Anterior cingulate cortex (tissue), 58 donors: Measurements from ENCODE around the gene NSUN3.
"Not testable (repeated sequence)": the region's sequence is repeated elsewhere in the genome, so short reads cannot be mapped to it uniquely, and the experiment has no call there.

ENCODE experiments used
- DNase-seq, 58 donors: peaks; one replicate each; lab custom pipeline; 2025; lab: John Stamatoyannopoulos, UW

Gene NSUN3

DNA sequence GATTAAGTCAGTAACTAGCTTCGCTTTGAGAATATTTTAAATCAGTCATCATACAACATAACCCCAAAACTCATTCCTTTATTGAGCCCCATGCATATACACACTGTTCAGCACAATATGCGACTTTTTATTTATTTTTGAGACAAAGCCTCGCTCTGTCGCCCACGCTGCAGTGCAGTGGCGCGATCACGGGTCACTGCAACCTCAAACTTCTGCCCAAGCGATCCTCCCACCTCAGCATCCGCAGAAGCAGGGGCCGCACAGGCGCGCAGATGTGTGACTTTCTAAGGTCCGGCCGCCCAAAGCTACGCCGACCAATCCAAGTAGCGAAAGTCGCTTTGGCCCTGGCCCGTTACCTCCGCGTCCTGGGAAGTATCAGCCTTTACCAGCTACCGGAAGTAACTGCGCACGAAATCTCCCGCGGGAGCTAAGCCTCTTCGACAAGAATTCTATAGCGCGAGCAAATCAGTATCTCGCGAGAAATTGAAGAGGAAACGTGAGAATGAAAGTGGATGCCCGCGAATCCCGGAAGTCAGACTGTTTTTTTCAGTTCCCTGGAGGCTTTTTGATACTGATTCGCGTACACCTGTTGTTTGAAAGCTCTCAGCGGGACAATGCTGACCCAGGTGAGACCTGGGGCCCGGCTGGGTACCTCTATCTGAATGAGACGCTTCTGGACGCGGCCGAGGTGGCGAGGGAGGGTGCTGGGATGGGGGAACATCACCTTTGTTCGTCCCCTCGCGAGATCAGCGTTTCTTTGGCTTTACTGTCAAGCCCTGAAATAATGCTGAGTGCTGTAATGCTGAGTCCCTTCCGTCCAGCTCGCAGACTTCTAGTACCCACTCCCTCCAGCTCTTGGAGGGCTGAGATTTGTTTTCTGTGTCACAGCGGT, at the start of gene NSUN3, which contains the start of gene DHFR2:
Gene NSUN3 (plus strand): TSS at position 549 of the 892 bp plus-strand sequence. CDS start 66 bp downstream, at position 615.
Gene DHFR2 (minus strand): TSS at position 404 of the 892 bp plus-strand sequence. CDS start 1,405 bp downstream, outside the sequence.
- peak in 57 of 58 donors; percentile 35 to 92 (median 77) for DNase-seq

DNA sequence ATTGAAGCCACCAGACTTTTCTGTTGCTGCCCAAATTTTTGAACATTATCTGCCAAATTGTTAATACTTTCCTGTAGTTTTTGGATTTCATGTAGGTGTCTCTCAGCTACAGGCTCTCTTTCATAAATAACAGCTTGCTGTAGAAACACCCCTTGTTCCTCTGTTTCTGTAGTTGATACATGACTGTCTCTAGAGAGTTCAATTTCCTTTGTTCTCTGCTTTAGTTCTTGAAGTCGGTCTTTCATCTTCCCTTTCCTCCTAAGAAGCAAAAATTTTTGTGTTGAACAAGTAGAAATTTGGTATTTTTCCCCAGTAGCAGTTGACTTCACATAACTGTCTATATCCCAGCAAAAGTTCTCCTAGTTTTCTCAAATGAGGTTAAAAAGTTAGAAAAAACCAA, 47.8 kb upstream of the NSUN3 start:
- no peak for DNase-seq

- no peak for DNase-seq
These were observed 43.2 kb upstream of the NSUN3 start for GRCh38 chr3:94019659-94020058.

DNA sequence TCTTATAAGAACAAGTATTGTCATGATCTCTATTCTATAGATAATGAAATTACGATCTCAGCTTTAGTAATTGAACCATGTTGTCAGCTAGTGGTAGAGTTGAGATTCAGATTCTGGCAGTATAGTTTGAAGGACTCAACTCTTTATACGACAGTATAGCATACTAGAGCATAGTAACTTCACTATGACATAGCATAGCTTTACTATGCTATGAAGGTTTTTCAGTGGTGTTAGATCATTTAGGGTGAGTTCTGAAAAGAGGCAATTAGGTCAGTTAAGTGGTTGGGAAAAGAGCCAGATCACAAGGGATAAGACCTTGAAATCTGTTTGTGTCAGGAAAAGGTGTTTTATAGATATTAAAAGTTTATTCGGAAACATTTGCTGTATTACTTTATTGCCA, 42.6 kb upstream of the NSUN3 start:
- DNase-seq, result no peak

GRCh38 chr3:94024385-94024784, 38.5 kb upstream of the NSUN3 start:
- DNase-seq, result no peak

DNA sequence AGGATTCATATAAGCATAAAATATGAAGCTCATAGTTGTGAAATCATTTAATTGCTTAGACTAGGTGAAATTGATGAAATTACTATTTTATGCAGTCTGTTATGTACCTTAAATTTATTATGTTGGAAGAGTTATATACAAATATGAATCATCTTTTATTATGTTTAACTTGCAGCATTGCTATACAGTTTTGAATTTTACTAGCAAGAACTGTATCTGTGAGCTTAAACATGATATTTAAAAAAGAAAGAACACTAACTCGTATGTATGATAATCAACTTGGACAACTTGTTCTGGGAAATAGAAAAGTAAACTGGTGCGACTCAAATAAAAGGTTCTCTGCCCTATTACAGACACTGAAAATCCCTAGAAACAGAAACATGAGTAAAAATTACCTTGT, 36.2 kb upstream of the NSUN3 start:
- no peak for DNase-seq

DNA sequence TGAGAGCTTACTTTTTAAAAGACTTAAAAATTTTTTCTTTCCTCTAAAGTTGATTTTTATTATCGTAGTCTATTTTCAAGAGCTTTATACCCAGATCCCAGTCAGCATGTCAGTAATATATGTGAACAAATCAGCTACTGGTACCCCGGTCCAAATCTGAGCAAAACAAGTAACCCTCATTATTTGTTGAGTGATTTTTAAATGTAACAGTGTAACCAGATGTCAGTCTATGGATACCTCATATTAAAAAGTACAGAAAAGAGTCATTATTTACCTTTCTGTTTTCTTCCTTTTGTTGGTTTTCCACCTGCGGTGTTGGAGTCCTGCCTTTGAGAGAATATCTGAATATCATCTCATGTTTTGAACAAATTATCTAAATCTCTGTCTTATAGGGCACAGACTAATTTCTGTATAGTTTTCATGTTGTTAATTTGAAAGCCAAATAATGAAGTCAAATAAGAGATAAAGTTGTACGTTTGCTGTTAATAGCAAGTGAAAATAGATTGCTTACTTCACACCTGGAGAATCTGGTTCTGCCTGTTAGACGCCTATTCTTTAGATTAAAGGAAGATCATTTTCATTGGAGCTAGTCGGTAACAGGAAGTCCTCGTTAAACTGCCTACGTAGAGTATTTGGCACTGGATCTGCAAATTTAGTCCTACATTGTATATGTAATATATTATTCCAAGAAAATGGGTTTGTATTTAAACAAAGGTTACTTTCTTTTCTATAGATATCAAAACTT, 34.6 kb upstream of the NSUN3 start, which contains the start of gene STX19:
Gene STX19 (minus strand): TSS at position 505 of the 745 bp plus-strand sequence. CDS start 13,328 bp downstream, outside the sequence.
- DNase-seq, result no peak

GRCh38 chr3:94036909-94037507, 25.9 kb upstream of the NSUN3 start:
- DNase-seq, result no peak

DNA sequence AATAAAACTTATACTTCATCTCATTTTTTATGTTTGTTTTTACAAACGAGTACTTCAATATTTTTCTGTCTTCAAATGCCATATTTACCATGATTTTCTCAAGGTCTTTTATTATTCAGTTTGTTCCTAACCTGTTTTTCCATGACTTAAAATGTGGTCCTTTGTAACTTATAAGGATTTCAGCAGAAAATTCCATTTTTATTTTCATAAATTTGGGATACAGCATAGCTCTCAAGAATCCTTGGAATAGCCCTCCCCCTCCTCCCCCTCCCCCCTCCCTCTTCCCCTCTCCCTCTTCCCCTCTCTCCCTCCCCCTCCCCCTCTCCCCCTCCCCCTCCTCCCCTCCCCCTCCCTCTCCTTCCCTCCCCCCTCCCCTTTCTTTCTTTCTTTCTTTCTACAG, 19.6 kb upstream of the NSUN3 start:
- DNase-seq, result no peak

DNA sequence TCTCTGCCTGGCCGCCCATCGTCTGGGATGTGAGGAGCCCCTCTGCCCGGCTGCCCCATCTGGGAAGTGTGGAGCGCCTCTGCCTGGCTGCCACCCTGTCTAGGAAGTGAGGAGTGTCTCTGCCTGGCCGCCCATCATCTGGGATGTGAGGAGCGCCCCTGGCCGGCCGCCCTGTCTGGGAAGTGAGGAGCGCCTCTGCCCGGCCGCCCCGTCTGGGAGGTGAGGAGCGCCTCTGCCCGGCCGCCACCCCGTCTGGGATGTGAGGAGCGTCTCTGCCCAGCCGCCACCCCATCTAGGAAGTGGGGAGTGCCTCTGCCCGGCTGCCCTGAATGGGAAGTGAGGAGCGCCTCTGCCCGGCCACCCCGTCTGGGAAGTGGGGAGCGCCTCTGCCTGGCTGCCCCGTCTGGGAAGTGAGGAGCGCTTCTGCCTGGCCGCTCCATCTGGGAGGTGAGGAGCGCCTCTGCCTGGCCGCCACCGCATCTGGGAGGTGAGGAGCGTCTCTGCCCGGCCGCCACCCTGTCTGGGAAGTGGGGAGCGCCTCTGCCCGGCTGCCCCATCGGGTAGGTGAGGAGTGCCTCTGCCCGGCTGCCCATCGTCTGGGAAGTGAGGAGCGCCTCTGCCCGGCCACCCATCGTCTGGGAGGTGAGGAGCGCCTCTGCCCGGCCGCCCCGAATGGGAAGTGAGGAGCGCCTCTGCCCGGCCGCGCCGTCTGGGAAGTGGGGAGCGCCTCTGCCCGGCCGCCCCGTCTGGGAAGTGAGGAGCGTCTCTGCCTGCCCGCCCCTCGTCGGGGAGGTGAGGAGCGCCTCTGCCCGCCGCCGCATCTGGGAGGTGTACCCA, 18.5 kb upstream of the NSUN3 start:
- not testable (repeated sequence) for DNase-seq

DNA sequence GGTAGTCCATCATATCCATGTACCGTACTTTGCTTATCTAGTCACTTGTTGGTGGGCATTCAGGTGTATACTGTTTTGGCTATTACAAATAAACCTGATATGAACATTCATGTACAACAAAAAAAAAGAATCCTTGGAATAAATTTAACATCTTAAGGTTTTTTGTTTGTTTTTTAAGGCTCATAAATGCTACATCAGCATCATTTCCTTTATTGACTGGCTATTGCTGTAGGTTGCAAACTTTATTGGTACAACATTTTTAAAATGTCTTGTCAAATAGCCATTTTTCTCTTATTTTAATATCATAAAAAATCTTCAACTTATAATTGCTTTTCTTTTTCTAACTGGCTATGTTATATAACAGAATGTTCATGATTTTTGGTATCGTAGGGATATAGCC, 16.3 kb upstream of the NSUN3 start:
- DNase-seq, result no peak

GRCh38 chr3:94049267-94049666, 13.6 kb upstream of the NSUN3 start:
- no peak for DNase-seq

GRCh38 chr3:94050546-94050945, 12.3 kb upstream of the NSUN3 start:
- no peak for DNase-seq

GRCh38 chr3:94061297-94061696, 1.6 kb upstream of the NSUN3 start:
- no peak for DNase-seq

GRCh38 chr3:94063496-94064119, 747 bp downstream of the NSUN3 start:
- no peak for DNase-seq

- no peak for DNase-seq
These were observed 1.5 kb downstream of the NSUN3 start for GRCh38 chr3:94064243-94064860.

- DNase-seq, result no peak
These were observed 2.3 kb downstream of the NSUN3 start for GRCh38 chr3:94065122-94065521.

GRCh38 chr3:94065819-94066480, 3.1 kb downstream of the NSUN3 start:
- DNase-seq, result no peak
